Measurements from ENCODE around the gene C1orf210. TPM values are rescaled to one million over a fixed set of nuclear protein-coding genes. Genes with fewer than 3 reads are reported as not detected.

Gene C1orf210
- total RNA-seq, 1 donor from 2014 or later: not detected

- DNase-seq (ENCODE audit: low spot score in 2 of 2): no peak
- intact Hi-C loops (cut with DNase I): no loop called here
- no peak overlapping the region for H3K27ac ChIP-seq
- H3K27me3 ChIP-seq: no peaks in the 10 kb centered on the region
- no peaks in the 10 kb centered on the region for H3K36me3 ChIP-seq
- TF ChIP-seq, protein P1, sequence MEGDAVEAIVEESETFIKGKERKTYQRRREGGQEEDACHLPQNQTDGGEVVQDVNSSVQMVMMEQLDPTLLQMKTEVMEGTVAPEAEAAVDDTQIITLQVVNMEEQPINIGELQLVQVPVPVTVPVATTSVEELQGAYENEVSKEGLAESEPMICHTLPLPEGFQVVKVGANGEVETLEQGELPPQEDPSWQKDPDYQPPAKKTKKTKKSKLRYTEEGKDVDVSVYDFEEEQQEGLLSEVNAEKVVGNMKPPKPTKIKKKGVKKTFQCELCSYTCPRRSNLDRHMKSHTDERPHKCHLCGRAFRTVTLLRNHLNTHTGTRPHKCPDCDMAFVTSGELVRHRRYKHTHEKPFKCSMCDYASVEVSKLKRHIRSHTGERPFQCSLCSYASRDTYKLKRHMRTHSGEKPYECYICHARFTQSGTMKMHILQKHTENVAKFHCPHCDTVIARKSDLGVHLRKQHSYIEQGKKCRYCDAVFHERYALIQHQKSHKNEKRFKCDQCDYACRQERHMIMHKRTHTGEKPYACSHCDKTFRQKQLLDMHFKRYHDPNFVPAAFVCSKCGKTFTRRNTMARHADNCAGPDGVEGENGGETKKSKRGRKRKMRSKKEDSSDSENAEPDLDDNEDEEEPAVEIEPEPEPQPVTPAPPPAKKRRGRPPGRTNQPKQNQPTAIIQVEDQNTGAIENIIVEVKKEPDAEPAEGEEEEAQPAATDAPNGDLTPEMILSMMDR (IDR thresholded peaks at IDR 0.05): no peak
- no peaks in the 10 kb centered on the region for H3K9me3 ChIP-seq
- no peaks in the 10 kb centered on the region for H3K4me1 ChIP-seq
- H3K4me3 ChIP-seq: no peak overlapping the region
Observed at GRCh38 chr1:43309405-43310025, 24.1 kb upstream of the C1orf210 start.

DNA sequence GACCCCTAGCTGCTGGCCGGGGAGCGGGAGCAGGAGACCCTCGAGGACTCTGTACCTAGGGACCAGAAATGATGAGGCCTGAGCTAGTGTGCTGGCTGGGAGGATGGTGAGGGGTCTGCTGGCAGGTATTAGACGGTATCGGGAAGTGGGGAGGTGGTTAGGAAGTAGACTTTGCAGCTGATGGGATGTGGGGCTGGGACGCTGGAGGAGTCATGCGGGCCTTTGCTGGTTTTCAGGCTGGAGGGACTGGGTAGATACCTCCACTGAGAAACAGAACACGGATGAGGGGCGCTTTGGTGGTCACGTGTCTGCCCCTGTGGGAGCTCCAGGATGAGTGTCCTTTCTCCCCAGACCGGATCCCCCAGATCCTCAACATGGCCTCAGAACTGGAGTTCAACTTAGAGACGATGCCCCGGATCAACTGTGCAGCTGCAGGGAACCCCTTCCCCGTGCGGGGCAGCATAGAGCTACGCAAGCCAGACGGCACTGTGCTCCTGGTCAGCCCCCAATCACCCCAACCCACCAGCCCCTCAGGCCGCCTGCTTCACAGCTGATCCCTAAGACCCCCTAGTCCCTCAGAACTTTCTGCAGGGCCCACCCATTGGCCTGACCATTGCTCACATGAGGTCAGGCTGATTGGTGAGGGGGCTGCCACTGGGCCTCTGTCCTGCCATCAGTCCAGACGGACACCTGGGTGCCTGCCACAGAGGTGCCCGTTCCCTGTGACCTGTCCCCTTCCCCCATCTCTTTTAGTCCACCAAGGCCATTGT, 23.4 kb upstream of the C1orf210 start:
- Histone ChIP-seq H3K27me3 (no peaks in the 10 kb centered on the region), H3K4me3 (no peak overlapping the region), H3K36me3 (no peaks in the 10 kb centered on the region), H3K27ac (no peak overlapping the region), H3K9me3 (no peaks in the 10 kb centered on the region), H3K4me1 (no peaks in the 10 kb centered on the region)
- intact Hi-C loops (cut with DNase I): no loop called here
- no peak for DNase-seq (ENCODE audit: low spot score in 2 of 2)
- TF ChIP-seq, protein P1 (IDR thresholded peaks at IDR 0.05): no peak

- TF ChIP-seq, protein P1 (IDR thresholded peaks at IDR 0.05): no peak
- intact Hi-C loops (cut with DNase I): no loop called here
- Histone ChIP-seq H3K9me3 (no peaks in the 10 kb centered on the region), H3K36me3 (no peaks in the 10 kb centered on the region), H3K27ac (no peak overlapping the region), H3K4me1 (no peaks in the 10 kb centered on the region), H3K27me3 (no peaks in the 10 kb centered on the region), H3K4me3 (no peak overlapping the region)
- DNase-seq (ENCODE audit: low spot score in 2 of 2): no peak
Observed at GRCh38 chr1:43307458-43308158, 22.2 kb upstream of the C1orf210 start.

DNA sequence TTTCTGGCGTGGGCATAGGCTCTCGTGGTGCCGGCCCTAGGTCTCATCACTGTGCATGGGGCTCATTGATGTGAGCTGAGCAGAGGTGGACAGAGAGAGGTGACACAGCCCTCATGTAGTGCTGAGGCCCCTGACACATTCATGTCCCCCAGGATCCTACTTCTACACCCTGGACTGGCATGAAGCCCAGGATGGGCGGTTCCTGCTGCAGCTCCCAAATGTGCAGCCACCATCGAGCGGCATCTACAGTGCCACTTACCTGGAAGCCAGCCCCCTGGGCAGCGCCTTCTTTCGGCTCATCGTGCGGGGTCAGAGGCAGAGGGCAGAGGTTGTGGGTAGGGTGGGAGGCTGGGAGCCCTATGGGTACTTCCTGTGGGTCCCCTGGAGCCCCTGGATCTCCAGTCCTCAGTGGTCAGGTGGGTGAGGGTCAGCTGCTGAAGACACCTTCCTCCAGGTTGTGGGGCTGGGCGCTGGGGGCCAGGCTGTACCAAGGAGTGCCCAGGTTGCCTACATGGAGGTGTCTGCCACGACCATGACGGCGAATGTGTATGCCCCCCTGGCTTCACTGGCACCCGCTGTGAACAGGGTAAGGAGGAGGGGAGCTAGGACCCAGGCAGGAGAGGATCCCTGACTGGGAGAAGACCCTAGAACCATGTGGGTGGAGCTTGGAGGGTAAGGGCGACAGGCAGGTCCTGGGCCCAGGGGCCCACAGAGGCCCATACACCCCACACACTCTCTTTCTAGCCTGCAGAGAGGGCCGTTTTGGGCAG, 21.5 kb upstream of the C1orf210 start:
- no peak overlapping the region for H3K27ac ChIP-seq
- TF ChIP-seq, protein P1 (IDR thresholded peaks at IDR 0.05): no peak
- H3K27me3 ChIP-seq: no peaks in the 10 kb centered on the region
- intact Hi-C loops (cut with DNase I): no loop called here
- DNase-seq (ENCODE audit: low spot score in 2 of 2): no peak
- H3K36me3 ChIP-seq: no peaks in the 10 kb centered on the region
- H3K9me3 ChIP-seq: no peaks in the 10 kb centered on the region
- H3K4me1 ChIP-seq: no peaks in the 10 kb centered on the region
- no peak overlapping the region for H3K4me3 ChIP-seq

GRCh38 chr1:43305926-43306687, 20.7 kb upstream of the C1orf210 start:
- no peaks in the 10 kb centered on the region for H3K9me3 ChIP-seq
- no peaks in the 10 kb centered on the region for H3K36me3 ChIP-seq

More at GRCh38 chr1:43305926-43306687, 20.7 kb upstream of the C1orf210 start:
- Histone ChIP-seq H3K27me3 (no peaks in the 10 kb centered on the region), H3K4me3 (no peak overlapping the region), H3K27ac (no peak overlapping the region), H3K4me1 (no peaks in the 10 kb centered on the region)
- no peak for DNase-seq (ENCODE audit: low spot score in 2 of 2)
- TF ChIP-seq, protein P1 (IDR thresholded peaks at IDR 0.05): no peak
- intact Hi-C loops (cut with DNase I): no loop called here

Measured in ascending aorta (tissue), 2 donors.